HG03460 (cell line): ENCODE data around the gene ZMIZ1.

Experiments used
- ATAC-seq: cut with Tn5 transposase; IDR thresholded peaks from one replicate; pipeline ENCODE4 v1.9.1; 2021; ENCODE audit not compliant: unreplicated experiment

The ZMIZ1 gene

DNA sequence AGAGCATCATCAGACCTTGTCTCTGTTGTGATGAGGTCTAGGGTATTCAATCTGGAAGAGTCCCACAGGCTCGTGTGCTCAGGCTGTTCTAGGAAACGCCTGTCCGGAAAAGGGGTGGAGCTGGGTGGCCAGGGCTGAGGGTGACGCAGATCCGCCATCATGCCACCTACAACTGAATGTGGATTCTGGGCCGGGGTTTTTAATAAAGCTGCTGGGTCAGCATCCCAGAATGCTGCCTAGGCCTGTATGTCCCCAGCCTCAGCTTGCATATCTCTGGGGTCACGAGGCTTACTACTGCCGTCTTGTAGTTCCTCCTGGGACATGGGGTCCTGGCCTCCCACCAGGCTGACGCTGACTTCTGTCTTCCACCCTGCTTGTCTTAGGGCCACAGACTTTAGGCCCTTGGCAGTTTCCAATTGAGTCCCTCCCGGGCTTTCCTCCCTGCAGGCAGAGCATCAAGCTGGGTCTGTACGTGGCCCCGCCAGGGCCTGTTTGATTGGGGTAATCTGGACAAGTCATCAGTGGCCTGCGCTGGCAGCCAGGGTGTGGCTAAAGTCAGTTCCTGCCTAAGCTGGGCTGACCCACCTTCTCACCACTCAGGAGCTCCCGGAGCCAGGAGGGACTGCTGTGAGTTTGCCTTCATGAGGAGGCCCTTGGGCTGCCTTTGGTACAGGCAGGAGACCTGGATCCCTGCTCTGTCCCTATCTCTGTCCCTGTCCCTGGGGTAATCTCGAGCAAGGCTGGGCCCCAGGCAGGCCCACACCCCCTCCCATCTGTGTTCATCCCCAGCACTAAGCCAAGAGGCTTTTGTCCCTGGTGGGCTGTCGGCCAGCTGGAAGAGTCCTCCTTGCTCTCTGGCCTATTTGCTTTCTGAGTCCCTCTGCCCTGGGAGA lies 79.9 kb downstream of the ZMIZ1 start:
- ATAC-seq: no peak

- no peak for ATAC-seq
These were observed 80.5 kb downstream of the ZMIZ1 start for GRCh38 chr10:79149345-79149661.

DNA sequence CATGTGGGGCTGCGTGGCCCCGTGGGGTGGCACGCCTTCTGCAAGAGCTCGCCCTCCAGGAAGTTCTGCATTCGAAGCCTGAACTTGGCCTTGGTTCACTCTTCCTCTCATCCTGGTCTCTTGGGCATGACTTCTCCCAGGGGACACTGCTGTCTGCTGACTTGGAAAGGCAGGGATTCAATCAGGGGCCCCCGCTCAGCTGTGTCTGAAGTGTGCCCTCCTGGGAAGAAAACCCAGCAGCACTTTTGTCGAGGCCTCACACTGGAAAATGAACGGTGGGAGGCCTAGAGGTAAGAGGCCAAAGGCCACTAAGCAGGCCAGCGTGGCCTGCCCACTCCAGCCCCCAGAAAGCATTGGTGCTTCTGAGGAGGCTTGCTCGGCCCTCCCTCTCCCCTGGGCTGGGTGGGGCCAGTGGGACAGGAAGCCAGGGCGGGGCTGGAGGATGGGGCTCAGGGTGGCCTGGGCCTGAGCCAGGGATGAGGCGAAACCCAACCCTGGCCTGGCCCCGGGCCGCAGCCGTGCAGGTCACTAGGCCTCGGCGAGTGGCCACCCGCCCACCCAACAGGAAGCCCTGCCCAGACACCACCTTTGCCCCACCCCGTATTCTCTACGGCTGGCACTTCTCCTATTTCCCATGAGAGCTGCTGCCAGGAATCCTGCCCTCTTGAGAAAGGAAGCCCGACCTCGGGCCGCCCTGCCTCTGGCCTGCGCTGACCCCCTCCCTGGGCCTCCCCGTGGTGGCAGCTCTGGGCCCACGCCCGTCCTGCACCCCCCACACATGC lies 81.1 kb downstream of the ZMIZ1 start:
- peak; percentile 87 for ATAC-seq

DNA sequence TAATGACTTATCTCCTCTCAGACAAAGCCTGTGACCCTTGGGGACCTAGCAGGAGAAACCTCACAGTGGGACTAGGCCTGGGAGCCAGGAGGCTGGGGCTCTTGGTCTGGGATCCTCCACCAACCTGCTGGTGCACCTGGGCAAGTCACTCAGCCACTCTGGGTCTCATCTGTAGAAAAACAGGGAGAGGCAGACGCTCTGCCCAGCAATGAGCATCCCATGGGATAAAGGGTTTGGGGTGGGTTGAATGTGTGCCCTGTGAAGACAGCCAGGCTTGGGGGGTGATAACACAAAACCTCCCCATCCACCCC lies 81.6 kb downstream of the ZMIZ1 start:
- no peak for ATAC-seq

DNA sequence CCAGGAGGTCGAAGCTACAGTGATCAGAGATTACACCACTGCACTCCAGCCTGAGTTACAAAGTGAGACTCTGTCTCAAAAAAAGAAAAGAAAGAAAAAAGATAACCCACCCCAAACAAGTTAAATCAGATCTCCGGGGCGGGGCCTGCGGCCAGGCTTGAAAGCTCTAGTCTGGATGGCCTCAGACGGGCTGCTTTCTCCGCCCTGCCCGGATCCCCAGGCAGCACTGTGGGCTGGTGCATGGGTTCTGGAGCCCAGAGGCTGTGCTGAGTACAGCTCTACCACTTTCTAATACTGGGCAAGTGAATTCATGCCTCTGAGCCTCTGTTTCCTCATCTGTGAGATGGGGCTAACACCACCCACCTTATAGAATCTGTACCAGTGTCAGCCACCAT lies 83.7 kb downstream of the ZMIZ1 start:
- no peak for ATAC-seq

- no peak for ATAC-seq
These were observed 85.0 kb downstream of the ZMIZ1 start for GRCh38 chr10:79153745-79154144.

DNA sequence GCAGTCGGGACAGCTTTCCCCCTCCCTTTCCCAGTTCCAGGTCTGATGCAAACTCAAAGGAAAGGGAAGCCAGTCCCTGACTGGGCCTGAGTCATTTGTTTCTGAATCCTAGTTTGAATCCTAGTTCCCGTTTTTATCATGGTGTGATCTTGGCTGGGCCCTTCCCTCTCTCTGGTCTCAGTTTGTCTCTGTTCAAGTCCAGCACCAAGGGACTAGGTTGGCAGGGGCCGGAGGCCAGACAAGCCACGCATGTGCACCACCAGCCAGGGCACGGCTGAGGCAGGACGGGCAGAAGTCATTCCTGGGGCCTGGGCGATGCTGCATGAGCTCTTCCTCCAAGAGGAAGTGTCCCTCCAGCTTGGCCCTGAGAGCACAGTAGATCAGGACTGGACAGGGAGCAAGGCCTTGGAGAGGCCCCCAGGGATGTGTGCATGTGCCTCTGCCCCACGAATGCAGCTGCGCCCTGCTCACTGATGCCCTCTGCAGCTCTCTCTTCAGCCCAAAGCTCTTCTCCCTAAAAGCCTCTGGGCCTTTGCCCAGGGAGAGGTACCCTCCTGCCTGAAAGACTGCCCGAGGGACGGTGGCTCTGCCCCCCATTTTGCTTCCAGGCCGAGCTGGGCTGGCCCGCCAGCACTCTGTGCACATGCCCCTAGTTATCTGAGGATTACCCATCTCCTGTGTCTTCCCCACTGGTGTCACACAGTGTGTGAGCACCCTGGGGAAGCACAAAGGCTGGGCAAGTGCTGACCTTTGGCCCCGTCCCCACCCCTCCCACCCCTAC lies 86.7 kb downstream of the ZMIZ1 start:
- no peak for ATAC-seq

- ATAC-seq: no peak
These were observed 87.8 kb downstream of the ZMIZ1 start for GRCh38 chr10:79156334-79157274.

- no peak for ATAC-seq
These were observed 89.2 kb downstream of the ZMIZ1 start for GRCh38 chr10:79158004-79158340.

GRCh38 chr10:79158402-79159097 lies 89.8 kb downstream of the ZMIZ1 start:
- no peak for ATAC-seq

DNA sequence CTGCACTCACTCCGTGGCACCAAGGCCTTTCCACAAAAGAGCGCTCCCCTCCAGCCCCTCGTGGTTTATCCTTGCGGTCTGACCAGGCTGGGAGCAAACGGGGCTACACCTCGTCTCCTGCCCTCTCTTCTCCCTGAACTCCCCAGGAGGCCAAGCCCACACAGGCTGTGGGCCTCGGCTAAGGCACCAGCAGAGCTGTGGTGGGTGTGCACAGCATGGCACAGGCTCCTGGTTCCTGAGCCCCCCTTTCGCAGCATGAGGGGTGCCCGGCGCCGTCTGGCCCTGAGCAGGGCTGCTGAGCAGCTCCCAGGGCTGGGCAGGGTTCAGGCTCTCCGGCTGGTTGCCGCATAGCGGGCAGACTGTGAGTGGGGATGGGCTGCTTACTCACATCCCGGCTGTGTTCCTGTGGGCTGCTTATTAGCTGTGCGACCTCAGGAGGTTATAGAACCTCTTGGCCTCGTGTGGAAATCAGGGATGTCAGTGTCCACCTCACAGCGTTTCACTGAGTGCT lies 90.4 kb downstream of the ZMIZ1 start:
- ATAC-seq: no peak

DNA sequence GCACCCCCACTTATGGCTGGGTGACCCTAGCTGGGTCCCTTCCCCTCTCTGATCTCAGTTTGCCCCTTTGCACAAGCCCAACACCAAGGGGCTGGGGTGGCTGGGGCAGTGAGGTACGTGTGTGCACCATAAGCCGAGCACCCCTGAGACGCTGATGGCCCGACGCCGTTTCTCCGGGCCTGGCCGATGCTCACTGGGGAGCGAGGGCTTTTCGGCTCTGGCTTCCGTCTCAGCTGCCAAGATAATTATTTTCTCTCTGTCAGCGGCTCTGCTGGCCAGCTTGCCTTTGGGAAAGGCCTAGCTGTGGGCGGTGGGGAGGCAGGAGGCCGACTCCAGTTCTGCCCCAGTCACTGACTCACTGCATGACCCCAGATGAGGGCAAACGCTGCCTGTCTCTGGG lies 91.0 kb downstream of the ZMIZ1 start:
- no peak for ATAC-seq

- no peak for ATAC-seq
These were observed 91.4 kb downstream of the ZMIZ1 start for GRCh38 chr10:79160191-79160590.

DNA sequence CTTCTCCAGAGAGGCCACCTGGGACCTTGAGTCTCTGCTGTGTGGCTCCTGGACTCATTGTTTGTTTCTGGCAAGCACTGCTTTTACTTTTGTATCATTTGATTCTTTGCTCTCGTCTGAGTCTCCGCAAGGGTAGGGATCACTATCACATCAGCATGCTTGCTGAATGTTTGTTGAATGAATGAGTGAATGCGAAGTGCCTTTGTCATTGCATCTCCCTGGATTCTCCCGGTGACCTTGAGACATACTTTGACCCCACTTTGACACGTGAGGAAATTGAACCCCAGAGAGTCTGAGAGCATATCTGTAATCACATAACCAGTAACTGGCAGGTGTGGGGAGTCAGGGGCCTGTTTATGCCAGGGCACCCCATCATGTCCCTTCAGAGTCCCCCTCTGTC lies 92.8 kb downstream of the ZMIZ1 start:
- no peak for ATAC-seq

DNA sequence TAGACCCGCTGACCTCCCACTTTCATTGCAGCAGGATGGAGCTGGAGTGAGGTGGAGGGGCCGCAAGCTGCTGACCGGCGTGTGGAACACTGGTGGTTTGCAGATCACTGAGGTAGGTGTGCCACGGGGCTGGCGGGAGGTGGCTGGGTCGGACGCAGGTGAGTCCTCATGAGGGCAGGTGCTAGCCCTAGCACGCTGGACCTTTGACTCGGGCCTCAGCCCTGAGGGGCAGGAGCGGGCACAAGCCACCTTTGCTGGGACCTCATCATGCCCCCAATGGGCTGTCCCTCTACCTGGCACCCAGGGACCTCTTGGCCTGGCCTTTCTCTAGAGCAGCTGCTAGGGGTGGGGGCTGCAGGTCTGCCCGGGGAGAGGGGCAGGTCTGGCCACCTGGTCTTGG lies 93.3 kb downstream of the ZMIZ1 start:
- no peak for ATAC-seq

DNA sequence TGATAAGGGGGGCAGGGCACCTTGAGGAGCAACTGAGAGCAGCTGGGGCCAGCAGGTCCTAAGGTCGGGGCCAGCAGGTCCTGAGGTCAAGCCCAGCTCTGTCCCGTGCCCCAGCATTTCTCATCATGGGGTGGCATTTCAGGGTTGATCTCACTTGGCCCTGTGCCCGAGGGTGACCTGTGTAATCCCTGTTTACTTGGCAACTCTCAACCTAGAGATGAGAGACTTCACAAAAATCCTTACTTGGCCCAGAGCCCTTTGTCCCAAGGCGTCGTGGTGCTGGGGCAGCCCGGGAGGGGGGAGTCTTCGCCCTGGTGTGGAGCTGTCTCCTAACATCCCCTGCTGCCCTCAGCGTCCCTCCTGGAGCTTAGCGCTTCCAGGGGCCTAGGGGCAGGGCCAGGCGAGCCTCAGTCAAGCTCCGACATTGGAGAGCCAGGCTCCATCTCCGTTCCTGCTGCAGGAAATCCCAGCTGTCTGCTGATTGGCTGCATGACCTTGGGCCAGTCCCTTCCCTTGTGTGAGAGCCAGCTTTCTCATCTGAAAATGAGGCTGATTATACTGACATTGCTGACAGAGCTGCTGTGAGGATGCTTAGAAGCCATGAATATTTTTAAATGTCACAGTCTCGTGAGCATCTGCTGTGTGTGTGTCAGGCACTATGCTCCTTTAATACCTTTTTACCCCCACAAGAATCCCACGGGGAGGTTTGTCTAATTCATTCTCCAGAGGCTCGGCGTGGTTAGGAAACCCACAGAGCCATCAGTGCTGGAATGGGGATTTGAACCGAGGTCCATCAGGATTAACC lies 94.3 kb downstream of the ZMIZ1 start:
- ATAC-seq: no peak

DNA sequence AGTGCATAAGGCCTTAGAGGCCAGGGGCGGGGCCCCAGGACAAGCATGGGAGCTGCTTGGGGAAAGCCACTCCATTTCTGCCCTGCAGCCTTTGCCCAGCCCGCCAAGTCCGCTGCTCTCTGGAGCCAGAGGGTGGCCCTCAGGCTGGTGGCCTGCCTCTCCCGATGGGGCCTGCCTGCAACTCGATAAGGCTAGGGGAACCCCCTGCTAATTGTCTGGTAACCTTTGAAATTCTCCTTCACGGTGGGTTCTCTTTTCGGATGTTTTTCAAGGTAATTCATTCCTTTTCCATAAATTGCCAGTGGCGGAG lies 94.9 kb downstream of the ZMIZ1 start:
- no peak for ATAC-seq

DNA sequence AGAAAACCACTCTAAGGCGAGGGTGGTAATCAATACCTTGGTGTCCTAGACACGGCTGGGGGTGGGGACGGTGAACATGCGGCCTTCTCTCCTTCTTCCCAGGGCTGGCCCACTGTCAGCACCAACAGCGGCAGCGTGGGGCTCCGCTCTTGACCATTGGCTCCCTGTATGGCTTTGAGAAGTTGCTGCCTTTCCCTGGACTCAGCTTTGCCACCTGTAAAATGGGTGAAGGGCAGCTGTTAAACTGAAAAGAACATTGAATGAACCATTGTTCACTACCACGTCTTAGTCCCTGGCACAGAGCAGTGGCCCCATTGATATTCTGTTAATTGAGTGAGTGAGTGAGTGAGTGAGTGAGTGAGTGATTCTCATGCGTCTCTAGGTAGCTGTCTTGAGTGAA lies 95.3 kb downstream of the ZMIZ1 start:
- no peak for ATAC-seq

DNA sequence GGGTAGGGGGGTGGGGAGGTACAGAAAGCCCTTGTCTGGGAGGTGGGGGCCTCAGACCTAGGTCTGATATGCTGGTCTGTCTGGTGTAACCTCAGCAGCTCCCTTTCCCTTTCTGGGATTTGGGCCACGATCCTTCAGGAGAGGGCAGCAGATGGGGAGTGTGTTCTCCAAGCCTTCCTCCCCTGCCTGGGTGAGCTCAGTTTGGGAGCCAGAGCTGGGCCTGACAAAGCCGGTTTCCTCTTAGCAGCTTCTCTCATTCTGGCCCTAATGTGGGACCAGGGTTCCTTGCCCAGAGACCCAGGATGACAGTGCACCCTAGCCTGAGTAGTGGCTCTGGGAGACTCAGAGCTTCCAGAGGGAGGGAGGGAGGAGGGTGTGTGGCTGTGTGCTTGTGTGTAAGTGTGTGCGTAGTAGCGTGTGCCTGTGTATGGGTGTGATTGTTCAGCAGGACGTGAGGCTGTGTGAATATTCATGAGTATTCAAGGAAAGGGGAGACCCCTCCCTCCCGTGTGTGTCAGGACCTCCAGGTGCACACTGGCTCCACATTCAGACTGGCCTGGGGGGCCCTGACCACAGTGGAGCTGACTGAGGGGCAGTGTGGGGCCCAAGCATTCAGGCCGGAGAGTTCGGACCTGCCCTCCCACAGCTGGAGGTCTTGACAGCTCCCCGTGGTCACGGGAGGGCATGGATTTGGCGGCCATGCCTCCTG lies 96.5 kb downstream of the ZMIZ1 start:
- no peak for ATAC-seq
